Common myeloid progenitor, CD34-positive (primary cell): ENCODE data around the gene OCRL.

Experiments used
- CTCF ChIA-PET: fragments of 350-600 bp; sonication (Branson Sonifier 250); formaldehyde crosslinking; loops from one replicate; lab custom pipeline; 2021; ENCODE audit warnings: antibody characterized with exemption; lab: Charles Lee
- POLR2A ChIA-PET: fragments of 350-600 bp; sonication (Branson Sonifier 250); formaldehyde crosslinking; loops from one replicate; lab custom pipeline; 2021; ENCODE audit warnings: antibody characterized with exemption; lab: Charles Lee
- DNase-seq, 3 donors: peaks; one replicate each; pipeline versions ENCODE4 v3.0.0 to v3.0.0-alpha.2; 2013
- H3K27ac ChIP-seq, 2 experiments: 1 replicate in 1 of 2; 2 replicates in 1 of 2; pipeline ENCODE4 v1.7.0; 2013; ENCODE audit warnings: inconsistent platforms in 2 of 2, low read length in 2 of 2, mild to moderate bottlenecking in 2 of 2, low read depth in 1 of 2, moderate library complexity in 1 of 2; ENCODE audit not compliant: severe bottlenecking in 2 of 2, insufficient read depth in 1 of 2, poor library complexity in 1 of 2
- H3K27me3 ChIP-seq, 5 experiments: replicated peaks in 2 of 5; 1 replicate in 3 of 5; 2 replicates in 2 of 5; pipeline versions ENCODE4 v1.6.1 to v1.7.0; 2013; ENCODE audit warnings: low read length in 4 of 5, mild to moderate bottlenecking in 2 of 5, moderate library complexity in 2 of 5, inconsistent platforms in 1 of 5; ENCODE audit not compliant: insufficient read depth in 5 of 5, control insufficient read depth in 4 of 5
- H3K36me3 ChIP-seq, 4 experiments: 1 replicate in 2 of 4; 2 replicates in 2 of 4; pipeline versions ENCODE4 v1.6.1 to v1.7.0; 2013; ENCODE audit warnings: low read length in 3 of 4, control low read depth in 1 of 4, mild to moderate bottlenecking in 1 of 4; ENCODE audit not compliant: control insufficient read depth in 4 of 4, insufficient read depth in 4 of 4
- H3K4me1 ChIP-seq, 4 experiments: 1 replicate in 3 of 4; 2 replicates in 1 of 4; pipeline versions ENCODE4 v1.6.1 to v1.7.1; 2013; ENCODE audit warnings: low read length in 3 of 4, mild to moderate bottlenecking in 3 of 4, control low read depth in 1 of 4, inconsistent platforms in 1 of 4, moderate library complexity in 1 of 4; ENCODE audit not compliant: control insufficient read depth in 4 of 4, insufficient read depth in 4 of 4; ENCODE audit errors: control extremely low read depth in 1 of 4
- H3K4me3 ChIP-seq, 7 experiments: 1 replicate in 4 of 7; 2 replicates in 3 of 7; pipeline versions ENCODE4 v1.5.1 to v1.7.0; 2013; ENCODE audit warnings: mild to moderate bottlenecking in 7 of 7, low read length in 6 of 7, moderate library complexity in 6 of 7, inconsistent platforms in 2 of 7, low read depth in 2 of 7, control low read depth in 1 of 7; ENCODE audit not compliant: insufficient read depth in 4 of 7, control insufficient read depth in 1 of 7; ENCODE audit errors: extremely low read depth in 1 of 7
- H3K9me3 ChIP-seq, 5 experiments: 1 replicate in 4 of 5; 2 replicates in 1 of 5; pipeline versions ENCODE4 v1.6.1 to v1.7.1; 2013; ENCODE audit warnings: low read length in 4 of 5, mild to moderate bottlenecking in 2 of 5, inconsistent platforms in 1 of 5, low read depth in 1 of 5, moderate library complexity in 1 of 5; ENCODE audit not compliant: control insufficient read depth in 4 of 5, insufficient read depth in 2 of 5; ENCODE audit errors: control extremely low read depth in 1 of 5
- WGBS: methylation state at CpG from one replicate; pipeline ENCODE4 v1.1.5; 2013; ENCODE audit not compliant: insufficient coverage; 5-methylcytosine and 5-hydroxymethylcytosine counted together

Gene OCRL

GRCh38 chrX:129606918-129607317 is 66.9 kb downstream of the OCRL start:
- DNase-seq = peak; percentile 58 to 87 (median 78)
- no peaks in the 10 kb centered on the region for H3K27me3 ChIP-seq
- WGBS = 6% methylated on average over 4 of the region's 5 CpGs
- H3K4me3 ChIP-seq = no peak overlapping the region
- peaks cover 0 to 14% (median 12%) of the 10 kb centered on the region in 4 experiments for H3K4me1 ChIP-seq
- CTCF ChIA-PET = interaction anchor here (3.4 to 4.4 kb wide), 2 partner anchors 119 to 146 kb away, joined by 19 to 24 read pairs; no protein-coding TSS in a partner anchor
- H3K9me3 ChIP-seq = no peaks in the 10 kb centered on the region
- H3K27ac ChIP-seq = no peak overlapping the region
- H3K36me3 ChIP-seq = no peaks in the 10 kb centered on the region
- POLR2A ChIA-PET = no interaction called here

GRCh38 chrX:129608496-129608895 is 68.4 kb downstream of the OCRL start:
- no peak overlapping the region for H3K4me3 ChIP-seq
- ChIA-PET CTCF (interaction anchor here (0.9 to 4.4 kb wide), 12 partner anchors 14 to 223 kb away, joined by 3 to 24 read pairs (median 4); no protein-coding TSS in a partner anchor), POLR2A (no interaction called here)
- no peak for DNase-seq
- H3K4me1 ChIP-seq = peaks cover 0 to 14% (median 12%) of the 10 kb centered on the region in 4 experiments
- no peaks in the 10 kb centered on the region for H3K9me3 ChIP-seq
- WGBS = 100% methylated on average over 2 of the region's 3 CpGs
- no peaks in the 10 kb centered on the region for H3K27me3 ChIP-seq
- no peaks in the 10 kb centered on the region for H3K36me3 ChIP-seq
- no peak overlapping the region for H3K27ac ChIP-seq

GRCh38 chrX:129609395-129609794 is 69.3 kb downstream of the OCRL start:
- no peak overlapping the region for H3K4me3 ChIP-seq
- DNase-seq = no peak
- no peaks in the 10 kb centered on the region for H3K27me3 ChIP-seq
- H3K27ac ChIP-seq = no peak overlapping the region
- POLR2A ChIA-PET = no interaction called here
- no peaks in the 10 kb centered on the region for H3K36me3 ChIP-seq
- WGBS = 83% methylated on average over 1 of the region's 1 CpG
- H3K4me1 ChIP-seq = peaks cover 0 to 8% (median 6%) of the 10 kb centered on the region in 4 experiments
- H3K9me3 ChIP-seq = no peaks in the 10 kb centered on the region
- CTCF ChIA-PET = interaction anchor here (1.0 to 4.4 kb wide), 10 partner anchors 15 to 213 kb away, joined by 3 to 24 read pairs (median 3); no protein-coding TSS in a partner anchor

- CTCF ChIA-PET = no interaction called here
- Histone ChIP-seq H3K4me3 (no peak overlapping the region), H3K4me1 (peaks cover 0 to 13% (median 8%) of the 10 kb centered on the region in 4 experiments), H3K27me3 (no peaks in the 10 kb centered on the region), H3K27ac (no peak overlapping the region), H3K9me3 (no peaks in the 10 kb centered on the region), H3K36me3 (no peaks in the 10 kb centered on the region)
- no CpG with 5 or more reads among the region's 2 CpGs for WGBS
- POLR2A ChIA-PET = no interaction called here
- DNase-seq = no peak
Observed at GRCh38 chrX:129612396-129612795, 72.3 kb downstream of the OCRL start.

GRCh38 chrX:129613596-129613995 is 73.5 kb downstream of the OCRL start:
- peak in 2 of 3 donors; percentile 43 to 49 for DNase-seq
- H3K9me3 ChIP-seq = no peaks in the 10 kb centered on the region
- no peaks in the 10 kb centered on the region for H3K36me3 ChIP-seq
- peaks cover 0 to 13% (median 8%) of the 10 kb centered on the region in 4 experiments for H3K4me1 ChIP-seq
- POLR2A ChIA-PET = no interaction called here
- no peak overlapping the region for H3K4me3 ChIP-seq
- CTCF ChIA-PET = no interaction called here
- no peak overlapping the region for H3K27ac ChIP-seq
- no peaks in the 10 kb centered on the region for H3K27me3 ChIP-seq

GRCh38 chrX:129614481-129615255 is 74.6 kb downstream of the OCRL start:
- WGBS = 57% methylated on average over 4 of the region's 5 CpGs
- Histone ChIP-seq H3K27me3 (no peaks in the 10 kb centered on the region), H3K4me1 (peaks cover 0 to 13% (median 8%) of the 10 kb centered on the region in 4 experiments), H3K9me3 (no peaks in the 10 kb centered on the region), H3K4me3 (no peak overlapping the region), H3K27ac (peak overlapping the region; percentile 13 to 29), H3K36me3 (no peaks in the 10 kb centered on the region)
- CTCF ChIA-PET = interaction anchor here (1.5 to 2.3 kb wide), 2 partner anchors 12 to 17 kb away, joined by 3 to 9 read pairs; no protein-coding TSS in a partner anchor
- DNase-seq = peak in 2 of 3 donors; percentile 46 to 59
- POLR2A ChIA-PET = no interaction called here

- H3K27ac ChIP-seq = no peak overlapping the region
- H3K9me3 ChIP-seq = no peaks in the 10 kb centered on the region
- H3K4me1 ChIP-seq = peaks cover 0 to 13% (median 8%) of the 10 kb centered on the region in 4 experiments
- 86% methylated on average over 6 of the region's 6 CpGs for WGBS
- ChIA-PET POLR2A (no interaction called here), CTCF (interaction anchor here (0.5 to 1.6 kb wide), 4 partner anchors 18 to 461 kb away, joined by 4 to 6 read pairs (median 4); no protein-coding TSS in a partner anchor)
- H3K27me3 ChIP-seq = no peaks in the 10 kb centered on the region
- DNase-seq = no peak
- H3K36me3 ChIP-seq = no peaks in the 10 kb centered on the region
- no peak overlapping the region for H3K4me3 ChIP-seq
Observed at GRCh38 chrX:129617420-129617819, 77.4 kb downstream of the OCRL start.
